Endothelial cell of umbilical vein (primary cell): ENCODE data around the gene PHLPP2. TPM values are rescaled to one million over a fixed set of nuclear protein-coding genes. Genes with fewer than 3 reads are reported as not detected.

Experiments used
- BruUV-seq: library from RNA; stranded (reverse); fragments of 400-500 nt; replicated peaks from 2 replicates; lab custom pipeline; 2021; lab: Mats Ljungman, UMichigan
- CTCF ChIA-PET: fragments of 300-600, 350-600 bp; sonication (Branson Sonifier 250); formaldehyde crosslinking; loops from one replicate; lab custom pipeline; 2021; ENCODE audit warnings: antibody characterized with exemption, inconsistent platforms; lab: Charles Lee
- POLR2A ChIA-PET: fragments of 300-600, 350-600 bp; sonication (Branson Sonifier 250); formaldehyde crosslinking; loops from one replicate; lab custom pipeline; 2021; ENCODE audit warnings: antibody characterized with exemption, inconsistent platforms; lab: Charles Lee
- DNase-seq: peaks from one replicate; pipeline ENCODE4 v3.0.0-alpha.2; 2011; ENCODE audit warnings: low read depth, low spot score
- FAIRE-seq: peaks from 2 replicates; lab custom pipeline; 2011; peaks lifted over from hg19 to GRCh38; lab: Jason Lieb, UNC
- H2AFZ ChIP-seq: 2 replicates; pipeline ENCODE4 v1.6.0; 2012; ENCODE audit warnings: low read depth, low read length, control low read depth, inconsistent platforms
- H3K27ac ChIP-seq: 2 replicates; pipeline ENCODE4 v1.5.1; 2011; ENCODE audit warnings: low read depth, mild to moderate bottlenecking, control low read depth, low read length, moderate library complexity; ENCODE audit not compliant: insufficient read depth
- H3K27me3 ChIP-seq, 2 experiments: 2 replicates each; pipeline versions ENCODE4 v1.6.0 to v1.6.1; 2011; ENCODE audit warnings: low read length in 2 of 2, mixed read lengths in 1 of 2; ENCODE audit not compliant: control insufficient read depth in 2 of 2, insufficient read depth in 2 of 2
- H3K36me3 ChIP-seq, 2 experiments: 2 replicates in 1 of 2; 3 replicates in 1 of 2; pipeline ENCODE4 v1.5.1; 2011; ENCODE audit warnings: low read length in 2 of 2, mild to moderate bottlenecking in 1 of 2, moderate library complexity in 1 of 2; ENCODE audit not compliant: control insufficient read depth in 2 of 2, insufficient read depth in 2 of 2; ENCODE audit errors: extremely low read depth in 1 of 2
- H3K4me1 ChIP-seq: 3 replicates; pipeline ENCODE4 v1.5.1; 2011; ENCODE audit warnings: mild to moderate bottlenecking, low read length; ENCODE audit not compliant: control insufficient read depth, insufficient read depth; ENCODE audit errors: extremely low read depth
- H3K4me2 ChIP-seq: 2 replicates; pipeline ENCODE4 v1.6.1; 2011; ENCODE audit warnings: low read length, control low read depth, mixed read lengths; ENCODE audit not compliant: insufficient read depth
- H3K4me3 ChIP-seq, 3 experiments: fragments of 200-600 bp in 1 of 3; sonication (generic), shearing (Covaris generic) in 1 of 3; replicated peaks in 1 of 3; 2 replicates each; pipeline ENCODE4 v1.5.1; 2011 to 2016; ENCODE audit warnings: control low read depth in 3 of 3, low read length in 3 of 3, mild to moderate bottlenecking in 2 of 3, inconsistent platforms in 1 of 3, low read depth in 1 of 3, moderate library complexity in 1 of 3; ENCODE audit not compliant: insufficient read depth in 1 of 3
- H3K79me2 ChIP-seq: 2 replicates; pipeline ENCODE4 v1.6.0; 2012; ENCODE audit warnings: low read length, inconsistent platforms; ENCODE audit not compliant: control insufficient read depth, insufficient read depth
- H3K9ac ChIP-seq: replicated peaks from 2 replicates; pipeline ENCODE3; 2011; ENCODE audit warnings: low read length, control low read depth; ENCODE audit not compliant: insufficient read depth; ENCODE audit errors: extremely low read depth
- H3K9me1 ChIP-seq: replicated peaks from 3 replicates; pipeline ENCODE4 v1.6.0; 2011; ENCODE audit warnings: mild to moderate bottlenecking, low read length; ENCODE audit not compliant: control insufficient read depth, insufficient read depth; ENCODE audit errors: extremely low read depth
- H3K9me3 ChIP-seq: replicated peaks from 2 replicates; pipeline ENCODE4 v1.5.1; 2012; ENCODE audit warnings: low read length, inconsistent platforms; ENCODE audit not compliant: control insufficient read depth, insufficient read depth
- H4K20me1 ChIP-seq: replicated peaks from 2 replicates; pipeline ENCODE3; 2011; ENCODE audit warnings: mild to moderate bottlenecking, low read length; ENCODE audit not compliant: control insufficient read depth, insufficient read depth; ENCODE audit errors: extremely low read depth
- CTCF ChIP-seq, 2 donors: IDR thresholded peaks; 1 replicate in 1 of 2; 2 replicates in 1 of 2; pipeline ENCODE4 v1.5.1; 2011; ENCODE audit warnings: low read length in 2 of 2, mild to moderate bottlenecking in 2 of 2, moderate library complexity in 2 of 2, control low read depth in 1 of 2, inconsistent platforms in 1 of 2, low read depth in 1 of 2; ENCODE audit not compliant: insufficient read depth in 1 of 2; ENCODE audit errors: extremely low read depth in 1 of 2
- EZH2 ChIP-seq: IDR thresholded peaks from 2 replicates; pipeline ENCODE4 v1.6.1; 2012; ENCODE audit warnings: borderline replicate concordance, low read depth, mild to moderate bottlenecking, moderate library complexity, low read length, inconsistent platforms; ENCODE audit not compliant: severe bottlenecking
- FOS ChIP-seq: IDR thresholded peaks from 2 replicates; pipeline ENCODE4 v1.6.1; 2011; ENCODE audit warnings: mild to moderate bottlenecking, low read length, moderate library complexity, borderline replicate concordance; ENCODE audit not compliant: insufficient read depth
- GATA2 ChIP-seq: IDR thresholded peaks from 2 replicates; pipeline ENCODE4 v1.7.0; 2011; ENCODE audit warnings: low read depth, mild to moderate bottlenecking, moderate library complexity, mixed read lengths, low read length; ENCODE audit not compliant: insufficient read length, insufficient read depth
- JUN ChIP-seq: IDR thresholded peaks from 2 replicates; pipeline ENCODE4 v1.6.1; 2011; ENCODE audit warnings: borderline replicate concordance, low read depth; ENCODE audit not compliant: insufficient read length, insufficient read depth
- MAX ChIP-seq: IDR thresholded peaks from 2 replicates; pipeline ENCODE4 v1.6.1; 2011; ENCODE audit not compliant: insufficient read depth, insufficient read length
- MYC ChIP-seq: IDR thresholded peaks from one replicate; pipeline ENCODE4 v1.6.1; 2011; ENCODE audit warnings: mild to moderate bottlenecking, low read depth, low read length
- POLR2A ChIP-seq: IDR thresholded peaks from 2 replicates; pipeline ENCODE4 v1.6.1; 2012; ENCODE audit warnings: low read depth, mild to moderate bottlenecking, control low read depth, low read length
- POLR2AphosphoS5 ChIP-seq: IDR thresholded peaks from 2 replicates; pipeline ENCODE4 v1.6.1; 2012; ENCODE audit warnings: low read depth, mild to moderate bottlenecking, control low read depth, low read length, moderate library complexity; ENCODE audit not compliant: insufficient read depth
- dilution Hi-C: fragments of 300-500 bp; cut with MboI; formaldehyde crosslinking; loops from one replicate; pipeline ENCODE4 v1.15.0; 2019; ENCODE audit warnings: low sequenced_read_pairs; ENCODE audit not compliant: extremely low pct_ligation_motif_present
- intact Hi-C: fragments of 100-400 bp; cut with micrococcal nuclease; formaldehyde crosslinking; loops from one replicate; pipeline ENCODE4 v1.10.0; 2022
- polyA plus RNA-seq, 4 experiments: library from polyadenylated mRNA; depleted of rRNA in 3 of 4; stranded (reverse) in 3 of 4; unstranded in 1 of 4; fragments of >200 nt; gene quantifications; 2 replicates each; pipeline versions ENCODE4 v1.2.1 to v1.2.3, GENCODE V29; 2011 to 2012; ENCODE audit warnings: missing spikeins in 1 of 4
- total RNA-seq: library from RNA; stranded (reverse); gene quantifications from 2 replicates; pipeline ENCODE4 v1.2.3, GENCODE V29; 2021

Gene PHLPP2
- total and polyA plus RNA-seq, 2 donors (not counting 3 experiments of a cell fraction or from before 2014, with no cell fraction given) = 4.1 to 8.0 TPM

GRCh38 chr16:71626858-71627213, 97.7 kb downstream of the PHLPP2 start:
- POLR2A ChIA-PET = no interaction called here
- H3K4me2 ChIP-seq = no peak overlapping the region
- no peak for TF ChIP-seq CTCF (IDR thresholded peaks at IDR 0.05; ENCODE audit: extremely low read depth in 1 of 2, insufficient read depth in 1 of 2, low read depth in 1 of 2, low read length in 2 of 2)
- no peak for TF ChIP-seq JUN
- TF ChIP-seq MYC = no peak
- no peak for TF ChIP-seq MAX
- no peak for TF ChIP-seq GATA2
- TF ChIP-seq POLR2A = no peak
- TF ChIP-seq FOS = no peak
- no peak for TF ChIP-seq EZH2
- TF ChIP-seq POLR2AphosphoS5 = no peak
- peaks cover 13 to 26% of the 10 kb centered on the region in 2 experiments for H3K27me3 ChIP-seq
- no peak overlapping the region for H3K4me3 ChIP-seq
- no peak for DNase-seq
- H3K4me1 ChIP-seq = peaks cover 2% of the 10 kb centered on the region
- no peak overlapping the region for H3K9ac ChIP-seq
- intact Hi-C loops = no loop called here
- no peaks in the 10 kb centered on the region for H3K9me3 ChIP-seq
- no peaks in the 10 kb centered on the region for H4K20me1 ChIP-seq
- H3K79me2 ChIP-seq = no peaks in the 10 kb centered on the region
- dilution Hi-C loops = no loop called here
- no peaks in the 10 kb centered on the region for H3K9me1 ChIP-seq
- no peak overlapping the region for H3K27ac ChIP-seq
- CTCF ChIA-PET = no interaction called here
- no peak for FAIRE-seq
- H3K36me3 ChIP-seq = no peaks in the 10 kb centered on the region
- BruUV-seq = no TSS peak
- H2AFZ ChIP-seq = no peak overlapping the region
